PC-9 (cell line): Measurements from ENCODE around the gene HOXD4. TPM values are rescaled to one million over a fixed set of nuclear protein-coding genes. Genes with fewer than 3 reads are reported as not detected.

ENCODE experiments used
- BruUV-seq: library from RNA; stranded (reverse); fragments of 400-500 nt; replicated peaks from 2 replicates; lab custom pipeline; 2021; lab: Mats Ljungman, UMichigan
- CTCF ChIA-PET: fragments of 300-600 bp; sonication (Branson Sonifier 250); formaldehyde crosslinking; loops from one replicate; lab custom pipeline; 2022; ENCODE audit warnings: antibody characterized with exemption; lab: Charles Lee
- POLR2A ChIA-PET: fragments of 300-600 bp; sonication (Branson Sonifier 250); formaldehyde crosslinking; loops from one replicate; lab custom pipeline; 2022; ENCODE audit warnings: antibody characterized with exemption; ENCODE audit not compliant: unreplicated experiment; lab: Charles Lee
- DNase-seq, 2 experiments: peaks; one replicate each; pipeline versions ENCODE4 v3.0.0 to v3.0.0-alpha.2; 2015 to 2022; ENCODE audit warnings: mixed read lengths in 1 of 2
- H2AFZ ChIP-seq: fragments of 200-600 bp; sonication (generic); 2 replicates; pipeline ENCODE4 v1.8.1; 2017; ENCODE audit warnings: antibody characterized with exemption
- H3F3A ChIP-seq: fragments of 200-600 bp; sonication (generic); 2 replicates; pipeline ENCODE4 v1.8.1; 2017; ENCODE audit warnings: antibody characterized with exemption, mild to moderate bottlenecking, low read depth; ENCODE audit not compliant: insufficient read depth
- H3K27ac ChIP-seq: fragments of 200-600 bp; sonication (generic); 2 replicates; pipeline ENCODE4 v1.6.1; 2016; ENCODE audit warnings: mixed run types
- H3K27me3 ChIP-seq: fragments of 200-600 bp; sonication (generic); 2 replicates; pipeline ENCODE4 v1.6.1; 2016; ENCODE audit warnings: low read depth, mixed run types; ENCODE audit not compliant: insufficient read depth
- H3K36me3 ChIP-seq: fragments of 200-600 bp; sonication (generic); 2 replicates; pipeline ENCODE4 v1.6.1; 2016; ENCODE audit warnings: low read depth, mixed run types
- H3K4me1 ChIP-seq: fragments of 200-600 bp; sonication (generic); replicated peaks from 2 replicates; pipeline ENCODE4 v1.6.1; 2016; ENCODE audit warnings: mixed run types; ENCODE audit not compliant: insufficient read depth
- H3K4me2 ChIP-seq: fragments of 200-600 bp; sonication (generic); 2 replicates; pipeline ENCODE4 v1.6.1; 2017; ENCODE audit warnings: mixed run types
- H3K4me3 ChIP-seq: fragments of 200-600 bp; sonication (generic); 2 replicates; pipeline ENCODE4 v1.6.1; 2016; ENCODE audit warnings: mixed run types
- H3K79me2 ChIP-seq: fragments of 200-600 bp; sonication (generic); 2 replicates; pipeline ENCODE4 v1.6.1; 2017; ENCODE audit warnings: low read depth, mixed run types
- H3K9me2 ChIP-seq: fragments of 200-600 bp; sonication (generic); 2 replicates; pipeline ENCODE4 v1.8.1; 2017; ENCODE audit warnings: mild to moderate bottlenecking; ENCODE audit not compliant: insufficient read depth
- H3K9me3 ChIP-seq: fragments of 200-600 bp; sonication (generic); 2 replicates; pipeline ENCODE4 v1.8.1; 2016; ENCODE audit warnings: low read depth; ENCODE audit not compliant: insufficient read depth
- H4K20me1 ChIP-seq: fragments of 200-600 bp; sonication (generic); 2 replicates; pipeline ENCODE4 v1.8.1; 2017; ENCODE audit not compliant: insufficient read depth
- CTCF ChIP-seq: fragments of 200-600 bp; sonication (generic); conservative IDR thresholded peaks from 2 replicates; pipeline ENCODE4 v1.6.1; 2017; ENCODE audit warnings: mixed run types, antibody characterized with exemption, mild to moderate bottlenecking, moderate library complexity
- EZH2 ChIP-seq: fragments of 200-600 bp; sonication (generic); IDR thresholded peaks from 2 replicates; pipeline ENCODE4 v1.8.0; 2017; ENCODE audit warnings: antibody characterized with exemption, low read depth
- intact Hi-C: fragments of 100-400 bp; cut with micrococcal nuclease; formaldehyde crosslinking; loops from one replicate; pipeline ENCODE4 v1.10.0; 2022; ENCODE audit not compliant: unreplicated experiment
- total RNA-seq: library from RNA; stranded (reverse); gene quantifications from 2 replicates; pipeline ENCODE4 v1.2.3, GENCODE V29; 2021

The HOXD4 gene
- total RNA-seq, 1 experiment from 2014 or later: not detected

DNA sequence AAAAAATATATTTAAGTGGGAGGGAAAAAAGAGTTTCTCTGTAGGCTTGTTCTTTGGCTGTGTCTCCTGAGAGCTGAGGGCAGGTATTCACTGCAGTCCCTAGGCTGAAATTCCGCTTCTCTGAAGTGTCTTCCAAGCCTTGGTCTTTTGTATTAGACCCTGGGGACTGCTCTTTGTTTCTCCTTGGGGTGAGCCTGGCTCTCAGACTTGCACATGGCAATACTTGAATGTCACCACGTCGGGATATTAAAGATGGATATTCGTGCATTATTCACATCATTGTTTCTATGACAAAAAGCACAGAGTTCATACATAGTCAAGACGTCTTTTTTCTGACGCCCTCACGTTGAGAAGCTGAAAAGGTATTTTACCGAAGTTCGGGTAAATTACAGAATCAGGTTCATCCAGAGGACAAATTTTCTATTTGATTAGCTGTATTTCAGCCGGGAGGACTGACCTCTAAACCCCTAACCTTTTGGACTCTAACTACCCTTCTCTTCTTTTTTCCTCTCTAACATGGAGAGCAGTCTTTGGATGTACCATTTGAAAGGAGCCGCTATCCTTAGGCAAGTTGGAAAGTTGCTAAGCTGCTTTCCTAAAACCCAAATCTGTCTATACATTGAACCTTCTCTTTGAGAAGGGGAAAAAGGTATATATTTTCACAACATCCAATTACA lies 3.4 kb downstream of the HOXD4 start:
- TF ChIP-seq CTCF (no peak), EZH2 (no peak)
- Histone ChIP-seq H3K27ac (no peak overlapping the region), H3K9me3 (no peaks in the 10 kb centered on the region), H3K4me1 (no peaks in the 10 kb centered on the region), H3F3A (no peaks in the 10 kb centered on the region), H3K4me3 (no peak overlapping the region), H2AFZ (no peak overlapping the region), H4K20me1 (no peaks in the 10 kb centered on the region), H3K4me2 (no peak overlapping the region), H3K36me3 (no peaks in the 10 kb centered on the region), H3K27me3 (peaks cover 90% of the 10 kb centered on the region), H3K9me2 (no peaks in the 10 kb centered on the region), H3K79me2 (no peaks in the 10 kb centered on the region)
- intact Hi-C loops: no loop called here
- CTCF ChIA-PET: no interaction called here
- DNase-seq: no peak
- BruUV-seq: no TSS peak
- POLR2A ChIA-PET: no interaction called here

DNA sequence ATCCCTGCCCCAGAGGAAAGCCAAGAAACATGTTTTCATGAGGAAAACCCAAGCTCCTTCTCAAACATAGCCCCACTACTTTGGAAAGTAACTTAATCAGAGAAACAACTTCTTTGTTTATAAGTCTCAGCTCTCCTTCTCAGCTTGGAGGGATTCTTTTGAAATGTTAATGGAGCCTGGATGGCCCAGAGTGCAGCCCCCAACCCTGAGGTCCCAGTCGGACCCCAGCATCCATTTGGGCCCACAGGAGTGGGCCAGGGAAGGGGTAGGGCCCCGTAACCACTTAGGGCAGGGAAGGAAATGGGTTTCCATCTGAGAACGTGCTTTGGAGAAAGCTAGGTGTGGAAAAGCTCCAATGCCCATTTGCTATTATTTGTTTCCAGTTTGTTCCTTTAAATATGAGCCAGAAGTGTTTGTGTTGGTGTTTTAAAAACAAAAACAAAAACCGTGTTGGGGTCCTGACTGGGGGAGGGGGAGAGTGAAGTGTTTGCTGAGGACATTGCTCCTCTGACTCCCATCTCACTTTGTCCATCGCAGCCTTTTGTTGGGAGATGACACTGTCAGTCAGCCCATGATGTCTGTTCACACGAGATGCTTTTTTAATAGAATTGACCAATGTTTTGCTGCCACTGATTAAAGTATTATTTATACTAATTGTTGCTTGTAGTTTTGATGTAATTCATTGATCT lies 4.2 kb downstream of the HOXD4 start:
- Histone ChIP-seq H3K9me2 (no peaks in the 10 kb centered on the region), H2AFZ (no peak overlapping the region), H3K4me1 (no peaks in the 10 kb centered on the region), H3K4me2 (no peak overlapping the region), H3K36me3 (no peaks in the 10 kb centered on the region), H4K20me1 (no peaks in the 10 kb centered on the region), H3K9me3 (no peaks in the 10 kb centered on the region), H3K27me3 (peaks cover 90% of the 10 kb centered on the region), H3F3A (no peaks in the 10 kb centered on the region), H3K4me3 (no peak overlapping the region), H3K27ac (no peak overlapping the region), H3K79me2 (no peaks in the 10 kb centered on the region)
- BruUV-seq: no TSS peak
- DNase-seq: no peak
- no peak for TF ChIP-seq EZH2
- POLR2A ChIA-PET: no interaction called here
- intact Hi-C loops: no loop called here
- CTCF ChIA-PET: no interaction called here

DNA sequence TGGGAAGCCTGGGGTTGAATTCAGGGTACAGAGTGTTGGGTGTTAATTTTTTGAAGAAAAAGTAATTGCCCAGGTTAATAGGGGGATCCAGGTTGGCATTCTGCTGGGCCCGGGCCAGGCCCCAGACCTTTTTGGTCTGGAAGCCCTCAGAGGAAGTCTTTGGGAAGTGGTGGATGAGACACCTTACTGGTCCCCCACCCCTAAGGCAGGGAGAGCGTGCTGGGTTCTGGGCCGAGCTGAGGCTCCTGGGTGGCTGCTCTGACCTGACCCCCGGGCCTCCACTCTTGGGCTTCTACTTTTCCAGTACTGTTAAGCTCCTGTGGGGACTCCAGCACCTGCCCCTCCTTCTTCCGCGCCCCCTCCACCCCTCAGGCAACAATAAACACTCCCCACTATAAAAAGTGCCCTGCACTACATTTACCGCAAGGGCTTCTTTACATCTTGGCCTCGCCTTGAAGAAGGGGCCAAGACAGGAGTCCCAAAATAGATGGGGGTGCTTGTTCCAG lies 5.0 kb downstream of the HOXD4 start:
- TF ChIP-seq CTCF: no peak
- no peak for TF ChIP-seq EZH2
- intact Hi-C loops: no loop called here
- CTCF ChIA-PET: no interaction called here
- POLR2A ChIA-PET: no interaction called here
- H4K20me1 ChIP-seq: no peaks in the 10 kb centered on the region
- H3K9me2 ChIP-seq: no peaks in the 10 kb centered on the region
- no peaks in the 10 kb centered on the region for H3K4me1 ChIP-seq
- BruUV-seq: no TSS peak
- H3K9me3 ChIP-seq: no peaks in the 10 kb centered on the region
- no peak overlapping the region for H3K27ac ChIP-seq
- no peak overlapping the region for H3K4me2 ChIP-seq
- H3K4me3 ChIP-seq: no peak overlapping the region
- H3F3A ChIP-seq: no peaks in the 10 kb centered on the region
- no peaks in the 10 kb centered on the region for H3K79me2 ChIP-seq
- no peaks in the 10 kb centered on the region for H3K36me3 ChIP-seq
- H3K27me3 ChIP-seq: peaks cover 90% of the 10 kb centered on the region
- H2AFZ ChIP-seq: no peak overlapping the region
- DNase-seq: no peak
